Peyer's patch (tissue), 4 donors: ENCODE data around the gene GLDC.

ENCODE experiments used
- POLR2A ChIP-seq, 2 donors: fragments of 450-650 bp; IDR thresholded peaks; one replicate each; pipeline ENCODE4 v1.5.1; 2017; ENCODE audit warnings: antibody characterized with exemption in 2 of 2, mild to moderate bottlenecking in 2 of 2, moderate library complexity in 2 of 2
- TF ChIP-seq, protein P1 (sequence below), 6 experiments: fragments of 450-650 bp in 4 of 6; fragments of 200-600 bp in 2 of 6; sonication (generic) in 1 of 6; IDR thresholded peaks; one replicate each; pipeline ENCODE4 v1.5.1; 2017 to 2019; ENCODE audit warnings: antibody characterized with exemption in 6 of 6, mild to moderate bottlenecking in 3 of 6, moderate library complexity in 1 of 6

DNA sequence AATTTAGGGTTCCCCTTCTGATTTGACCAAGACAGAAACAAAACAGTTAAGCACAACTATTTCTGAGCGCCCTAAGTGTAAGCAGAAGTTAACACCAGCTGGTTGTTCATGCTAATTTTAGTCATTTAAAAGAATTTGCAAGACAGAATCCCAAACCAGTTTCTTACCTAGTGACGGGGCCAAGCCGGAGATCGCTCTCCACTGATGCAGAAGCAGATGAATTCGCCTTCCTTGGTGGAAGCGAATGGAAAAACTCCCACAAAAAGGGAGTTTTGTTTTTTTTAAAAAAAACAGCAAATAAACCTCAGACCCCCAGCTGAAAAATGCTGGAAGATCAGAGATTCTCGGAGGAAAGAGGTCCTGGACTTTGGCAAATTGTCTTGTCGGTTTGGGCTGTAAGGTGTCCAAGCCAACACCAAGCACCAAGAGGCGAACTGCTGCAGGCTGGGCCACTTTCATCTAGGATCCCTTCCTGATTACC, 47.4 kb upstream of the GLDC start:
- TF ChIP-seq POLR2A (IDR thresholded peaks at IDR 0.05), result no peak
- TF ChIP-seq, protein P1, sequence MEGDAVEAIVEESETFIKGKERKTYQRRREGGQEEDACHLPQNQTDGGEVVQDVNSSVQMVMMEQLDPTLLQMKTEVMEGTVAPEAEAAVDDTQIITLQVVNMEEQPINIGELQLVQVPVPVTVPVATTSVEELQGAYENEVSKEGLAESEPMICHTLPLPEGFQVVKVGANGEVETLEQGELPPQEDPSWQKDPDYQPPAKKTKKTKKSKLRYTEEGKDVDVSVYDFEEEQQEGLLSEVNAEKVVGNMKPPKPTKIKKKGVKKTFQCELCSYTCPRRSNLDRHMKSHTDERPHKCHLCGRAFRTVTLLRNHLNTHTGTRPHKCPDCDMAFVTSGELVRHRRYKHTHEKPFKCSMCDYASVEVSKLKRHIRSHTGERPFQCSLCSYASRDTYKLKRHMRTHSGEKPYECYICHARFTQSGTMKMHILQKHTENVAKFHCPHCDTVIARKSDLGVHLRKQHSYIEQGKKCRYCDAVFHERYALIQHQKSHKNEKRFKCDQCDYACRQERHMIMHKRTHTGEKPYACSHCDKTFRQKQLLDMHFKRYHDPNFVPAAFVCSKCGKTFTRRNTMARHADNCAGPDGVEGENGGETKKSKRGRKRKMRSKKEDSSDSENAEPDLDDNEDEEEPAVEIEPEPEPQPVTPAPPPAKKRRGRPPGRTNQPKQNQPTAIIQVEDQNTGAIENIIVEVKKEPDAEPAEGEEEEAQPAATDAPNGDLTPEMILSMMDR (IDR thresholded peaks at IDR 0.05), result no peak
